ENCODE measurements around the gene TTC16. TPM values are rescaled to one million over a fixed set of nuclear protein-coding genes. Genes with fewer than 3 reads are reported as not detected.

TTC16 gene
- total and polyA plus RNA-seq, 2 of the 8 experiments (the other 6 are each of a cell fraction or from before 2014, with no cell fraction given), result 0.03 TPM; not detected in 1

GRCh38 chr9:127779136-127779981, 63.5 kb downstream of the TTC16 start (continued):
- TF ChIP-seq BACH1 (IDR thresholded peaks at IDR 0.05; ENCODE audit: low read length) (no peak), PHF8 (conservative IDR thresholded peaks at IDR 0.05; ENCODE audit: low read depth, low read length) (no peak), ATF3 (IDR thresholded peaks at IDR 0.05; ENCODE audit: insufficient read depth, low read depth, low read length) (no peak), NANOG (IDR thresholded peaks at IDR 0.05; ENCODE audit: insufficient read depth, low read depth, low read length, poor library complexity, severe bottlenecking) (no peak), MAFK (IDR thresholded peaks at IDR 0.05; ENCODE audit: low read depth, low read length) (no peak)
